D721Med (cell line): ENCODE measurements around the gene OOSP4B.
"Not testable (repeated sequence)": the region's sequence is repeated elsewhere in the genome, so short reads cannot be mapped to it uniquely, and the experiment has no call there.

ENCODE experiments used
- DNase-seq: peaks from one replicate; pipeline ENCODE4 v3.0.0; 2011; ENCODE audit warnings: low spot score; ENCODE audit not compliant: insufficient read length
- FAIRE-seq: peaks from 2 replicates; lab custom pipeline; 2011; peaks lifted over from hg19 to GRCh38; lab: Jason Lieb, UNC
- TF ChIP-seq, protein P1 (sequence below): IDR thresholded peaks from 2 replicates; pipeline ENCODE4 v1.5.1; 2012; ENCODE audit warnings: mild to moderate bottlenecking, control low read depth; ENCODE audit not compliant: insufficient read depth; ENCODE audit errors: missing control alignments

The OOSP4B gene

DNA sequence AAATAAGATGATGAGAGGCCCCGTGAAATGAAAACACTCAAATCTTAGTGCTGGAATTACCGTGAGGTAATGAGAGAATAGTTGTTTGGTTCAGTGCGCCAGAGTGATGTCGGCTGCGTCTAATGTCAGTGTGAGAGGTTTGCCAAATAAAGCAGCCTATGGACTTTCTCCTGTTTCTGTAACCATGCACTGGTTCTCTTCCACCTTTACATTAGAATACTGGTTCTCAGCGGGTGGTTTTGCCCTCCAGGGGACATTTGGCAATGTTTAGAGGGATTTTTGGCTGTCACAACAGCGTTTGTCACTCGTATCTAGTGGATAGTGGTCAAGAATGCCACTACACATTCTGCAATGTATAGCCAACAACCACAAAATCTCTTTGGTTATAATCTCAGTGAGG, 1.1 kb downstream of the OOSP4B start:
- TF ChIP-seq, protein P1, sequence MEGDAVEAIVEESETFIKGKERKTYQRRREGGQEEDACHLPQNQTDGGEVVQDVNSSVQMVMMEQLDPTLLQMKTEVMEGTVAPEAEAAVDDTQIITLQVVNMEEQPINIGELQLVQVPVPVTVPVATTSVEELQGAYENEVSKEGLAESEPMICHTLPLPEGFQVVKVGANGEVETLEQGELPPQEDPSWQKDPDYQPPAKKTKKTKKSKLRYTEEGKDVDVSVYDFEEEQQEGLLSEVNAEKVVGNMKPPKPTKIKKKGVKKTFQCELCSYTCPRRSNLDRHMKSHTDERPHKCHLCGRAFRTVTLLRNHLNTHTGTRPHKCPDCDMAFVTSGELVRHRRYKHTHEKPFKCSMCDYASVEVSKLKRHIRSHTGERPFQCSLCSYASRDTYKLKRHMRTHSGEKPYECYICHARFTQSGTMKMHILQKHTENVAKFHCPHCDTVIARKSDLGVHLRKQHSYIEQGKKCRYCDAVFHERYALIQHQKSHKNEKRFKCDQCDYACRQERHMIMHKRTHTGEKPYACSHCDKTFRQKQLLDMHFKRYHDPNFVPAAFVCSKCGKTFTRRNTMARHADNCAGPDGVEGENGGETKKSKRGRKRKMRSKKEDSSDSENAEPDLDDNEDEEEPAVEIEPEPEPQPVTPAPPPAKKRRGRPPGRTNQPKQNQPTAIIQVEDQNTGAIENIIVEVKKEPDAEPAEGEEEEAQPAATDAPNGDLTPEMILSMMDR = no peak
- DNase-seq (no peak), FAIRE-seq (no peak)

DNA sequence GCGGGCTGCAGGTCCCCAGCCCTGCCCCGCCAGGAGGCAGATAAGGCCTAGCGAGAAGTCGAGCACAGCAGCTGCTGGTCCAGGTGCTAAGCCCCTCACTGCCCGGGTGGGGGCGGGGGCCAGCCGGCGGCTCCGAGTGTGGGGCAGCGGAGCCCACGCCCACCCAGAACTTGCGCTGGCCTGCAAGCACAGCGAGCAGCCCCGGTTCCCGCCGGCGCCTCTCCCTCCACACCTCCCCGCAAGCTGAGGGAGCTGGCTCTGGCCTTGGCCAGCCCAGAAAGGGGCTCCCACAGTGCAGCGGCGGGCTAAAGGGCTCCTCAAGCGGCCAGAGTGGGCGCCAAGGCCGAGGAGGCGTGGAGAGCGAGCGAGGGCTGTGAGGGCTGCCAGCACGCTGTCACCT, 3.4 kb downstream of the OOSP4B start:
- not testable (repeated sequence) for DNase-seq, FAIRE-seq

DNA sequence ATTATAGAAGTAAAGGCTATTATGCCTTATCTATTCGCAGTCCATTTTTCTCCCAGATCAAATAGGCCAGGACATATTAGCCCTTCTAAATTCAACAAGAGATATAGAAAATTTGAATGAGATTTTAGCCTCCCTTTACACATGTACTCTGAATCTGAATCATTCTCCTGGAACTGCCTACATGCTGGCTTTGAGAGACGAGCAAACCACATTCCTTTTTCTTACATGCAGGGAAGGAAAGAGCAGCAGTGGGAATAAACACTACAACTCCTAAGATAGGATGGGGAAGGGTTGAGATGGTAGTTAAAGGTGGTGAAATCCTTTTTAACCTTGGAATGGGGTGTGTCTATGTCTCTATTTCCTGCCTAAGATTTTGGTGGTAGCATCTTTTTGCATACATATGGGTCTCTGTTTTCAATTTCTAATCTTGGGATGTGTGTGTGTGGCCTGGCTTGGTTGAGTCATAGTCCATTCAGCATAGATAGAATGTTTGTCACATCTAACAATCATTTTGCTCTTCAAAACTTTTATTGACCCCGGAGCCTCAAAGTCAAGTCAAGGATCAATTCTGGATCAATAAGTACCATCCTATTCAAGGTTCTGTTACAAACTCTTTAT, 12.1 kb downstream of the OOSP4B start:
- FAIRE-seq = no peak
- DNase-seq = no peak
- TF ChIP-seq, protein P1 = no peak

DNA sequence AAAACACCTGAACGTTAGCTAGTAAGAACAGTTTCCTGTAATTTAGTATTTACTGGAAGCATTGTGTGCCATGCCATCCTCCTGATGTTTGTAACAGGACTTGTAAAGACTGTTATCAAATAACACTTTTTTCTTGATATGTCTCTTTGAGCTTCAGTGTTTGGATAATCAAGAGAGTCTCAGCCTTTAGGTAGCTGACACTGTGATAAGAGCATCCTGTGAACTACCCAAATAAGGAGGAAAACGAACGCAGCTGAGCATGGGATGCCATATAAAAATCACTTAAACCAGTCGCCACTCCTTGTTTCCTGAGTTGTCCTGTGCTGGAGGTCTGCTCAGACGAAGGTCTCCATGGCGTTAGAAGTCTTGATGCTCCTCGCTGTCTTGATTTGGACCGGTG, 23.1 kb downstream of the OOSP4B start, which contains the start of gene OOSP2:
Gene OOSP2, plus strand, starts transcription at position 301 of the 400 bp plus-strand sequence. Its CDS starts 51 bp downstream, at position 352.
- DNase-seq (no peak), FAIRE-seq (no peak)
- TF ChIP-seq, protein P1 = no peak

DNA sequence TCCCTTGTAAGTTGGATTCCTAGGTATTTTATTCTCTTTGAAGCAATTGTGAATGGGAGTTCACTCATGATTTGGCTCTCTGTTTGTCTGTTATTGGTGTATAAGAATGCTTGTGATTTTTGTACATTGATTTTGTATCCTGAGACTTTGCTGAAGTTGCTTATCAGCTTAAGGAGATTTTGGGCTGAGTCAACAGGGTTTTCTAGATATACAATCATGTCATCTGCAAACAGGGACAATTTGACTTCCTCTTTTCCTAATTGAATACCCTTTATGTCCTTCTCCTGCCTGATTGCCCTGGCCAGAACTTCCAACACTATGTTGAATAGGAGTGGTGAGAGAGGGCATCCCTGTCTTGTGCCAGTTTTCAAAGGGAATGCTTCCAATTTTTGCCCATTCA, 33.4 kb downstream of the OOSP4B start:
- not testable (repeated sequence) for DNase-seq, FAIRE-seq

DNA sequence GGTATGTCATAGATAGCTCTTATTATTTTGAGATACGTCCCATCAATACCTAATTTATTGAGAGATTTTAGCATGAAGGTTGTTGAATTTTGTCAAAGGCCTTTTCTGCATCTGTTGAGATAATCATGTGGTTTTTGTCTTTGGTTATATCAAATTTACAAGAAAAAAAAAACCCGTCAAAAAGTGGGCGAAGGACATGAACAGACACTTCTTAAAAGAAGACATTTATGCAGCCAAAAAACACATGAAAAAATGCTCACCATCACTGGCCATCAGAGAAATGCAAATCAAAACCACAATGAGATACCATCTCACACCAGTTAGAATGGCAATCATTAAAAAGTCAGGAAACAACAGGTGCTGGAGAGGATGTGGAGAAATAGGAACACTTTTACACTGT, 33.9 kb downstream of the OOSP4B start:
- FAIRE-seq = not testable (repeated sequence)

DNA sequence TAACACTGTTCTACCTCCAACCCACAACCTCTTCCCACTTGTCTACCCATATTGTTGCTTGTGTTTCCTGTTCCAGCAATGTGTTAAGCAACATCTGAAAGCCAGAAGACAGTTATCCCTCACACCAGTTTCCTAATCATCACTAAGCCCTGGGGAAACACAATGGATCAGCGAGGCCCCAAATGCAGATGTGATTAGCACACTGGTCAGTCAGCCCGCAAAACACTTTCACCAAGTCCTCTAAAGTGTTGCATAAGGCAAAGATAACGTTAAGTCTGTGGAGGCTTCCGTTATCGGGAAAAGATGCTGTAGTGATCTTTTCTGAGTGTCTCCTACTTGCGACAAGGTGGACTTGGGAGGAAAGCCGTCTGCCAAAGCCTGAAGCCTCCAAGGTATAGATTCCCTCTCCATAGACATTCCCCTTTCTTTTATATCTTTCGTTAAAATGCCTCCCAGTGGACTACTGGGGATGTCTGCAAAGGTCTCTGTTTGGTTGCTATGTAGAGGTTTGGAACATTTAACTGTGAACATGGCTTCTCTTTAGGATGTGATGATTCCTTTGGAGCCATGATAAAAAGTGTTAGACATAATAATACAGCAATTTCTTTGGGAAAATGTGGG, 39.5 kb downstream of the OOSP4B start, which contains the start of gene MS4A3:
Gene MS4A3, plus strand, starts transcription at position 317 of the 621 bp plus-strand sequence. CDS start 4,496 bp downstream, outside the sequence.
- TF ChIP-seq, protein P1 = no peak
- FAIRE-seq = no peak
- DNase-seq = no peak

More for the DNA sequence above, 33.9 kb downstream of the OOSP4B start:
- not testable (repeated sequence) for DNase-seq

DNA sequence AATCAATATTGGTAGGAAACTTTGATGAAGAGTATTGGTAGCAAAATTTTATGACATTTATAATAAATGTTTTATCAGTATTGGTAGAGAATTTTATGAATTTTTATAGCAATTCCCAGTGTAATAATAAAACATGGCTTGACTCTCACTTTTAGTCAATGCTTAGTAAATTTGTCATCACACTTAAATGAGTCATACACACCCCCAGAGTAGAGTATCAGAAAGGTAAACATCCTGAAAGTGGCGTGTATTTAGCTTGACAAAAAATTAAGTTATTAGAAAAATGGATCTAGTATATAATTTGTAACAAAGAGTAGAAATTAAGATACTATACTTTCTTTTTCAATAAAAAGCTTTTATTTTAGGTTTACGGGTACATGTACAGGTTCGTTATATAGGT, 42.1 kb downstream of the OOSP4B start:
- no peak for DNase-seq

More for the DNA sequence above, 42.1 kb downstream of the OOSP4B start:
- no peak for FAIRE-seq
- TF ChIP-seq, protein P1 = no peak
